ENCODE results near the gene ATP5ME. TPM values are rescaled to one million over a fixed set of nuclear protein-coding genes. Genes with fewer than 3 reads are reported as not detected.

The ATP5ME gene
- total RNA-seq, 4 donors from 2014 or later, result 123 to 273 (median 193) TPM

- TF ChIP-seq CTCF (IDR thresholded peaks at IDR 0.05; ENCODE audit: low read depth), result no peak
Observed at GRCh38 chr4:675980-676870, 2.1 kb upstream of the ATP5ME start.

GRCh38 chr4:675036-675882 lies 1.2 kb upstream of the ATP5ME start:
- TF ChIP-seq CTCF (IDR thresholded peaks at IDR 0.05; ENCODE audit: low read depth), result no peak

GRCh38 chr4:673349-674091 lies 556 bp downstream of the ATP5ME start:
- TF ChIP-seq CTCF (IDR thresholded peaks at IDR 0.05; ENCODE audit: low read depth), result no peak

- TF ChIP-seq CTCF (IDR thresholded peaks at IDR 0.05; ENCODE audit: low read depth), result no peak
Observed at GRCh38 chr4:671769-672168, 2.3 kb downstream of the ATP5ME start.

GRCh38 chr4:667545-667925 lies 6.5 kb downstream of the ATP5ME start:
- TF ChIP-seq CTCF (IDR thresholded peaks at IDR 0.05; ENCODE audit: low read depth), result no peak

- TF ChIP-seq CTCF (IDR thresholded peaks at IDR 0.05; ENCODE audit: low read depth), result no peak
Observed at GRCh38 chr4:666822-667544, 7.1 kb downstream of the ATP5ME start.

Measured in subcutaneous adipose tissue (tissue), 4 donors.